ENCODE results near the gene RBM38.
"Not testable (repeated sequence)": the region's sequence is repeated elsewhere in the genome, so short reads cannot be mapped to it uniquely, and the experiment has no call there.

The RBM38 gene

GRCh38 chr20:57390604-57391438 is at the start of gene RBM38:
Gene RBM38, plus strand, starts transcription at chr20:57391396. Its CDS starts 186 bp downstream, at chr20:57391582.
- ATAC-seq, result peak; percentile 55
- DNase-seq, result peak; percentile 87

GRCh38 chr20:57341663-57342062 is 49.5 kb upstream of the RBM38 start:
- ATAC-seq, result no peak

DNA sequence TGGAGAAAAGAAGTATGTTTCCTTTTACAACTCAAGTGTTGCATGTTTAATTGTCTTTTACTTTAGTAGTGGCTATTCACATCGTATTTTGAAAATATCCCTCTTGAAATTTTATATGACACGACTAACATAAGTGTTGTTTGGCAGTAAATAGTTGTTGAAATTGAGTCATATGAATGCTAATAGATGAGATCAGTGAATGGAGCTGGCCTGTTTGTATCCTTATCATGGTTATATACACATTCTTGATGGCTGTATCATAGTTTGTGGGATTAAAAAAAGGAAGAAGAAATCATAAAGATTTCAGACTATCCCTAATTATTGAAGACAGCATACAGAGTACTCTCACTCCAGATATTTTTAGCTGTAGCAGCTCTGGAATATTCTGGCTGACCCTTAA is 48.4 kb upstream of the RBM38 start:
- no peak for ATAC-seq
- DNase-seq, result no peak

More at GRCh38 chr20:57341663-57342062, 49.5 kb upstream of the RBM38 start:
- no peak for DNase-seq

GRCh38 chr20:57346477-57346876 is 44.7 kb upstream of the RBM38 start:
- ATAC-seq (no peak), DNase-seq (peak; percentile 76)

DNA sequence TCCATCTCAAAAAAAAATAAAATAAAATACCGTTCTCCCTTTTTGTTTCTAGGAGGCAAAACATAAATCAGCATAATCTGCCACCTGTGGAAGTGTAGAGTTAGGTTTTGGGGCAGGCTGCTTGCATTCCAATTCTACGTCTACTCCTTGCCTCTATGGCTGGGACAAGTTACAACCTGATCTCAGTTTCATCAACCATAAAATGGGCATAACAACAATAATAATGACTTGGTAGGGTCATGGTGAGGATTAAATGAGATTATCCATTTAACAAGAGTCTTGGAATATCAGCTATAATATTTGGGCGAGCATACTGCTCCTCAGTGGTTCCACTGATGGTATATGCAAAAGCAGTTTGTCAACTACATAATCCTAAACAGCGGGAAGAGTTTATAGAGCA is 43.8 kb upstream of the RBM38 start:
- ATAC-seq (no peak), DNase-seq (no peak)

DNA sequence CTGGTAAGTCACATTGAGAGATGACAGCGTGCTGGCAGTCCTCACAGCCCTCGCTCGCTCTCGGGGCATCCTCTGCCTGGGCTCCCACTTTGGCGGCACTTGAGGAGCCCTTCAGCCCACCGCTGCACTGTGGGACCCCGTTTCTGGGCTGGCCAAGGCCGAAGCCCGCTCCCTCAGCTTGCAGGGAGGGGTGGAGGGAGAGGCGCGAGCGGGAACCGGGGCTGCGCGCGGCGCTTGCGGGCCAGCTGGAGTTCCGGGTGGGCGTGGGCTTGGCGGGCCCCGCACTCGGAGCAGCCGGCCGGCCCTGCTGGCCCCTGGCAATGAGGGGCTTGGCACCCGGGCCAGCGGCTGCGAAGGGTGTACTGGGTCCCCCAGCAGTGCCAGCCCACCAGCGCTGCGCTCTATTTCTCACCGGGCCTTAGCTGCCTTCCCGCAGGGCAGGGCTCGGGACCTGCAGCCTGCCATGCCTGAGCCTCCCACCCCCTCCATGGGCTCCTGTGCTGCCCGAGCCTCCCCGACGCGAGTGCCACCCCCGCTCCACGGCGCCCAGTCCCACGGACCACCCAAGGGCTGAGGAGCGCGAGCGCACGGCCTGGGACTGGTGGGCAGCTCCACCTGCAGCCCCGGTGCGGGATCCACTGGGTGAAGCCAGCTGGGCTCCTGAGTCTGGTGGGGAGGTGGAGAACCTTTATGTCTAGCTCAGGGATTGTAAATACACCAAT is 42.8 kb upstream of the RBM38 start:
- ATAC-seq, DNase-seq: not testable (repeated sequence)

- DNase-seq, ATAC-seq: not testable (repeated sequence)
These were observed 42.1 kb upstream of the RBM38 start for GRCh38 chr20:57348922-57349574.

- no peak for DNase-seq
- ATAC-seq, result no peak
These were observed 41.0 kb upstream of the RBM38 start for GRCh38 chr20:57350081-57350710.

DNA sequence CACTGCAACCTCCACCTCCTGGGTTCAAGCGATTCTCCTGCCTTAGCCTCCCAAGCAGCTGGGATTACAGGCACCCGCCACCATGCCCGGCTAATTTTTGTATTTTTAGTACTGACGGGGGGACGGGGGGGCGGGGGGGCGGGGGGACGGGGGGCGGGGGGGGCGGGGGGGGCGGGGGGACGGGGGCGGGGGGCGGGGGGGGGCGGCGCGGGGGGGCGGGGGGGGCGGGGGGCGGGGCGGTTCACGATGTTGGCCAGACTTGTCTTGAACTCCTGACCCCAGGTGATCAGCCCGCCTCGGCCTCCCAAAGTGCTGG is 40.5 kb upstream of the RBM38 start:
- DNase-seq, ATAC-seq: not testable (repeated sequence)

- ATAC-seq, result peak; percentile 80
- peak; percentile 93 for DNase-seq
These were observed 40.0 kb upstream of the RBM38 start, which contains the start of gene RAE1 for GRCh38 chr20:57351042-57351783. Gene RAE1, plus strand, starts transcription at chr20:57351255. Its CDS starts 2,784 bp downstream, at chr20:57354039.

DNA sequence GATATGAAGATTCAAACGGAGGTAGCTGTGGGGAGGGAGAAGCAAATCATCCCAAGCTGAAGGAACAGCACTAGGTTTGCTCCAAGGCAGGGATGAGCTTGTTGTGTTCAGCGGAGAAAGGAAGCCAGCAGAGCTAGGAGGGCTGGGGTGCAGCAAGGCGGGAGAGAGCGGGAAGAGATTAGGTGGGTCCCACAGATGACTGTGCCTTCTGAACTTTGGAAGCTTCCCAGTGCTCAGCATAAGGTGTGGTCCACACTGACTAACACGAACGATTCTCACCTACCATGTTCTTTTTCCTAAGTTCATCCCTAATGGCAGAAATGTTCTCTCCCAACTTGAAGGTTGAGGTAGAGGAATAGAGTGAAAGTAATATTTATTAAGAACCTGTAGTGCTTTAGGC is 38.9 kb upstream of the RBM38 start:
- ATAC-seq (no peak), DNase-seq (no peak)

DNA sequence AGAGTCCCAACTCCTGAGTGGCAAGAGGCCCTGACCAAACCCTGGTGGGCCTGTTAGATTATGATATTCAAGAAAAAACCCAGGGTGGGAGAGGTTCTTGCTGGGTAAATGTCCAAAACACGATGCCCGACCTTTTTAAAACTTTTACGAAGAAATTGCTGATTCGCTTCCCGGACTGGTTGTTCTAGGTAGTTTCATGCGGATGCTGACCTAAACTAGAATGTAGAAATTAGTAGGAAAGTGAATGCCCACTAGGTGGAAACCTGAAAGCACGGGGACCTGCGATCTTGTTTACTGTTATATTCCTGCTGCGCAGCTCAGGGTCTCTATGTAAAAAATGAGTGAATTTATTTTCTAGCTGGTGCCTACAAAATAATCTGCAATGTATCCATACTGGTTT is 37.8 kb upstream of the RBM38 start:
- ATAC-seq (no peak), DNase-seq (no peak)

GRCh38 chr20:57361517-57361916 is 29.7 kb upstream of the RBM38 start:
- ATAC-seq, result no peak
- DNase-seq, result no peak

GRCh38 chr20:57364451-57364850 is 26.7 kb upstream of the RBM38 start:
- DNase-seq (no peak), ATAC-seq (no peak)

GRCh38 chr20:57369596-57369995 is 21.6 kb upstream of the RBM38 start:
- DNase-seq, result no peak
- ATAC-seq, result no peak

DNA sequence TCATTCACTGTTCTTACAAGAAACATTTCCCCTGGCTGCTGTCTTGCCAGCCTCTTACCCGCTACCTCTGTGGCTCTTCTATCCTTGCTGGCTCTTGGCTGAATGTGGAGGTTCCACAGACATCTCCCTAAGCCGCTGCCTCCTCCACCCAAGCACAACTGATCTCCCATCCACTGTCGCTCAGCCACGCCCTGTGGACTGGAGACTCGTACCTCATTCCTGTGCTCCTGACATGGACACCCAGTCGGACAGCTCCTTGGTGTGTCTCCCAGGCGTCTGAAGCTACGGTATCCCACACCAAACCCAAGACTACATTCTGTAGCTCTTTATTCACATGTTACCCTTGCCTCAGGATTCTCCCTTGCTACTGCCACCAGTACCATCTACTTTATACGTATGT is 20.9 kb upstream of the RBM38 start:
- ATAC-seq, result no peak
- no peak for DNase-seq

GRCh38 chr20:57371363-57371762 is 19.8 kb upstream of the RBM38 start:
- ATAC-seq (no peak), DNase-seq (no peak)

DNA sequence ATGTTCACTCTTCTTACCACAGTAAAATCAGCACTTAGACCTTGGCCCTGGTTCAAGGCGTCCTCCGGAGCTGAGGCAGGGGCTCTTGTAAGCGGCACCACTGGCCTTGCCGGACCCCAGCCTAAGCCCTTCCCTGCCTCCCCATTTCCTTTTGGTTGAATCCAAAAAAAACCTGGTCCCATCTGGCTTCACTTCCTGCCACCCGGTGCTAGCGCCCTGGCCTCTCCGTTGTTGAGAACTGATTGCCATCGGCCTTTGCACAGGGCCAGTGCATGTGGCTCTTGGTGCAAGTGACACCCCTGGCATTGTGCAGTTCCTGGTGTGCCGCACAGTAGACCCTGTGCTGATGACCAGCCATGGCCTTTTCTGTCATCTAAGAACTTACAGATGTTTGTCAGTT is 19.0 kb upstream of the RBM38 start:
- no peak for ATAC-seq
- no peak for DNase-seq

GRCh38 chr20:57372581-57373350 is 18.4 kb upstream of the RBM38 start:
- ATAC-seq, result no peak
- DNase-seq, result no peak

- ATAC-seq, result no peak
- DNase-seq, result no peak
These were observed 16.8 kb upstream of the RBM38 start for GRCh38 chr20:57374343-57374930.
